ENCODE results near the gene TMCC1. TPM values are rescaled to one million over a fixed set of nuclear protein-coding genes. Genes with fewer than 3 reads are reported as not detected.
A peak's percentile ranks its signal among the peaks of the same experiment; 100 is the strongest.

The TMCC1 gene
- total RNA-seq, 1 donor from 2014 or later: 24.3 TPM

GRCh38 chr3:129694228-129694627, 199.3 kb downstream of the TMCC1 start:
- no peak for TF ChIP-seq CTCF (conservative IDR thresholded peaks at IDR 0.05; ENCODE audit: low read depth, low read length)
- DNase-seq (ENCODE audit: low read depth): no peak
- H3K4me3 ChIP-seq (ENCODE audit: low read depth, low read length): no peak overlapping the region

GRCh38 chr3:129692743-129693142, 200.8 kb downstream of the TMCC1 start:
- H3K4me3 ChIP-seq (ENCODE audit: low read depth, low read length): no peak overlapping the region
- DNase-seq (ENCODE audit: low read depth): no peak
- no peak for TF ChIP-seq CTCF (conservative IDR thresholded peaks at IDR 0.05; ENCODE audit: low read depth, low read length)

DNA sequence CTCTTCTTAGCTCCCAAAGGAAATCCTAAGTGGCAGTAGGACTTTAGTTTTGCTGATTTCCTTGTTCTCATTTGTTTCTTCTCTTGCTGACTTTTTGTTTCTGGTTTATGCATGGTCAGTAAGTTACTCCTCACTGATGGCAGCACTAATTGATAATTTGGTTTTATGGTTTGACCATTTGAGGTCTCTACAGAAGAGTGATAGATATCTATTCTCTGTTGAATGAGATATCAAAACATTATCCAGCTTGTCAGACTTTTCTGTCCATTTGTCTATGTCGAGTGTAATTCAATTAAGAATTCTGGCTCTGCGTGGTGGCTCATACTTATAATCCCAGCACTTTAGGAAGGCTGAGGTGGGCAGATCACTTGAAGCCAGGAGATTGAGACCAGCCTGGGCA, 202.5 kb downstream of the TMCC1 start:
- H3K4me3 ChIP-seq (ENCODE audit: low read depth, low read length): no peak overlapping the region
- no peak for DNase-seq (ENCODE audit: low read depth)
- no peak for TF ChIP-seq CTCF (conservative IDR thresholded peaks at IDR 0.05; ENCODE audit: low read depth, low read length)

GRCh38 chr3:129690406-129690805, 203.1 kb downstream of the TMCC1 start:
- TF ChIP-seq CTCF (conservative IDR thresholded peaks at IDR 0.05; ENCODE audit: low read depth, low read length): no peak
- no peak for DNase-seq (ENCODE audit: low read depth)
- no peak overlapping the region for H3K4me3 ChIP-seq (ENCODE audit: low read depth, low read length)

- no peak for DNase-seq (ENCODE audit: low read depth)
- H3K4me3 ChIP-seq (ENCODE audit: low read depth, low read length): no peak overlapping the region
- TF ChIP-seq CTCF (conservative IDR thresholded peaks at IDR 0.05; ENCODE audit: low read depth, low read length): no peak
Observed at GRCh38 chr3:129689036-129689435, 204.5 kb downstream of the TMCC1 start.

GRCh38 chr3:129688271-129688895, 205.1 kb downstream of the TMCC1 start:
- DNase-seq (ENCODE audit: low read depth): no peak
- no peak for TF ChIP-seq CTCF (conservative IDR thresholded peaks at IDR 0.05; ENCODE audit: low read depth, low read length)
- H3K4me3 ChIP-seq (ENCODE audit: low read depth, low read length): peak overlapping the region; percentile 34

DNA sequence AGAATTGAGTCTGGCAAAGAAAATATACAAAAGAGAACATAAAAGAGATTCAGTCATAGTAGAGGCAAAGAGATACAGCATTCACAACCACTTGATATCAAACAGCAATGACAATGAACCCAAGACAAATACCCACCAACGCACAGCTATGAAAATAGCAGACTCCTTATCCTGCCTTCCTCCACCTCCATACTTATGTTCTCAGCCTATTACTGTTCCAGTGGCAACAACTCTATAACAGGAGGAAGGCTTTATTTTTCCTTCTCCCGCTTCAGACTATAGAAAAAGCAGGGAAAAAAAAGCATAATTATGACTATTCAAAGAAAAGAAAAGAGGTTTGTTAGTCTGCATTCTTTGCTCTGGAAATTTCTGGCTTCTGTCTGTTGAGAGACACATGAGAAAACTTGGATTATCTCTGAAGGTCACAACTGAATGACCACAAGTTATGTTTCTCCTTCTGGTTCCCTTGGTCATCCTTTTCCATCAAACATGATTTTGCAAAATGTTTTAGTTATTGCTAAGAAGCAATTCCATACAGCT, 205.9 kb downstream of the TMCC1 start:
- no peak for DNase-seq (ENCODE audit: low read depth)
- no peak overlapping the region for H3K4me3 ChIP-seq (ENCODE audit: low read depth, low read length)
- TF ChIP-seq CTCF (conservative IDR thresholded peaks at IDR 0.05; ENCODE audit: low read depth, low read length): no peak
